ENCODE results near the gene BMPR2.
A peak's percentile ranks its signal among the peaks of the same experiment; 100 is the strongest.
"Not testable (repeated sequence)": the region's sequence is repeated elsewhere in the genome, so short reads cannot be mapped to it uniquely, and the experiment has no call there.

Gene BMPR2

DNA sequence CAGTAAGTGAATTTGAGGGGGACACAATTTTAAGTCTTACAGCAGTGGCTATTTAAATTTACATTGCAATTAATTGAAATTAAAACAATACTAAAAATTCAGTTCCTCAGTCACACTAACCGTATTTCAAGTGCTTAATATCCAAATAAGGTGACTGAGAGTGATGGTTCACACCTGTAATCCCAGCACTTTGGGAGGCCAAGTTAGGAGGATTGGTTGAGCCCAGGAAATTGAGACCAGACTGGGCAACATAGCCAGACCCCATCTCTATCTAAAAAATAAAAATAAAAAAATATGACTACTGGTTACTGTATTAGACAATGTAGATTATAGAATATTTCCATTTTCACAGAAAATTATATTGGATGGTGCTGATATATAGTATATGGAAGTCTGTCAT lies 79.0 kb downstream of the BMPR2 start:
- no peak for DNase-seq

DNA sequence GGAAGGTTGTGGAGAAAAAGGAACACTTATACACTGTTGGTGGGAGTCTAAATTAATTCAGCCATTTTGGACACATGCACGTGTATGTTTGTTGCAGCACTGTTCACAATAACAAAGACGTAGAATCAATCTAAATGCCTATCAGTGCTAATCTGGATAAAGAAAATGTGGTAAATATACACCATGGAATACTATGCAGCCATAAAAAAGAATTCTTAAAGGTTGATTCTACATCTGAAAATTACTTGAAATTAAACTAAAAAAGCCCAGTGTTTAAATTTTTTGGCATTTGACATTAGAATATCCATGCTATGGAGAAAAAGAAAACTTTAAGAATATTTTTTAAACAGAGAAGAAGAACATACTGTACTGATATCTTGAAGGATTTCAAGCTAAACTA lies 84.0 kb downstream of the BMPR2 start:
- no peak for DNase-seq

DNA sequence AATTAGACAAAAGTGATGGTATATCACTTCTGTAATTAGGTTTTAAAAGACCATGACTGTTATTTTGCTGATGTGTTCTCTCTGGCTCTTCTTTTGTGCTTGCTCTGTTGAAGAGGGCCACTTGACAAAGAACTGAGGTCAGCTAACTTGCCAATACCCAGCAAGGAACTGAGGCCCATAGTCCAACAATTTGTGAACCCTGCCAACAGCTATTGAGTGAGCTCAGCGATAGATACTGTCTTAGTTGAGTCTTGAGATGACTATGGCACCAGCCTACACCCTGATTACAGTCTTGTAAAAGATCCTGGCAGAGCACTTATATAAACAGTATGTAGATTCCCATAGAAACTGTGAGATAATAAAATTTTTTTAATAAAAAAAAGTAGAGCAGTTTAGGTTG lies 103.0 kb downstream of the BMPR2 start:
- peak; percentile 8 for DNase-seq

DNA sequence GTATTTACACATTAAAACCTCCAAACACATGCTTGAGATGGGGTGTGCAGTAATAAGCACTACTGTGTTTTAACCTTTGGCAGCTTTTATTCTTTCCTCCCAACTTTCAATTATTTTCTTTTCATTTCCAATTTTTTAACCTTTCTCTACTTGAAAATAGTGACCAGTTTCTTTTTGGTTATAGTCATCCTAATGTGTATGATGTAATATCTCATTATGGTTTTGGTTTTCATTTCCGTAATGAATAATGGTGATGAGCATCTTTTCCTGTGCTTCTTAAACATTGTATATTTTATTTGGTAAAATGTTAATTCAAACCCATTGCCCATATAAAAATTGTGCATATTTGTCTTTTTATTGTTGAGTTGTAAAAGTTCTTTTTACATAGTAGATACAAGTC lies 103.5 kb downstream of the BMPR2 start:
- no peak for DNase-seq

- no peak for DNase-seq
Measured at GRCh38 chr2:202486351-202486750, 110.2 kb downstream of the BMPR2 start.

DNA sequence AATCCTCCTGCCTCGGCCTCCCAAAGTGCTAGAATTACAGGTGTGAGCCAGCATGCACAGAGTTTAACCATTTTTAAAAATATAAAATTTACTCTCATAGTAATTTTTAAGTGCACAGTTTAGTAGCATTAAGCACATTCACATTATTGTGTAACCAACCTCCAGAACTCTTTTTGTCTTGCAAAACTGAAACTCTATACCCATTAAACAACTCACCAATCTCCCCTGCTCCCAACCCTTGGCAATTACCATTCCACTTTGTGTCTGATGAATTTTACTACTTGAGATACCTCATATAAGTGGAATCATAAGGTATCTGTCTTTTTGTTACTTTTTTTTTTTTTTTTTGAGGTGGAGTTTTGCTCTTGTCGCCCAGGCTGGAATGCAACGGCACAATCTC lies 112.5 kb downstream of the BMPR2 start:
- no peak for DNase-seq

DNA sequence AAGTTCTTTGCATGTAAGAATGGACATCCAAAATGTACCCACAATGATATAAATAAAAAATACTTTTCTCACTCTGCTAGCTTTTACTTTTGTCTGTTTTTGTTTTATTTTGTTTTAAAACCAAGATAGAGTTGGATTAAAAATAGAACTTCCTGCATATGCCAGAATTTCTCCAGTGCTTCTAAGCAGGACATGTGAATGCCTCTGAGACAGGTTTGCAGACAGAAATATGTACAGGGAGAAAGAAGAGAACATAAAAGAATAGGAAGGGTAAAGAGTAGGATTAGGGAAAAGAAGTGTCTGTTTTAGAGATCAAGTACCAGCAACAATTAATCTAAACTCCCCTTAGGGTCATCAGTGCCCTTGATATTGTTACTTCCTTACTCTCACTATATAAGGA lies 114.4 kb downstream of the BMPR2 start:
- DNase-seq, result no peak

DNA sequence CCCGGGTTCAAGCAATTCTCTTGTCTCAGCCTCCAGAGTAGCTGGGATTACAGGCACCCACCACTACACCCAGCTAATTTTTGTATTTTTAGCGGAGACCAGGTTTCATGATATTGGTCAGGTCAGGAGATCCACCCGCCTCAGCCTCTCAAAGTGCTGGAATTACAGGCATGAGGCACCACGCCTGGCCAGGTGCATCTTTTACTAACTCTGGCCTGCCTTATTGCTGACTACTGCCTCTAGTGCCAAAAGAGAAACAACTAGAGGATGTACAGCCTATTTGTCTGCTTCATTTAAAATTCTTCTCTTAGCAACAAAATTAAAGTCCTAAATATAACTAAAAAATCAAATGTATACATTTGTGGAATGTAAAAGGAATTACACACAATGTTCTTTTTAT lies 115.4 kb downstream of the BMPR2 start:
- peak; percentile 16 for DNase-seq

DNA sequence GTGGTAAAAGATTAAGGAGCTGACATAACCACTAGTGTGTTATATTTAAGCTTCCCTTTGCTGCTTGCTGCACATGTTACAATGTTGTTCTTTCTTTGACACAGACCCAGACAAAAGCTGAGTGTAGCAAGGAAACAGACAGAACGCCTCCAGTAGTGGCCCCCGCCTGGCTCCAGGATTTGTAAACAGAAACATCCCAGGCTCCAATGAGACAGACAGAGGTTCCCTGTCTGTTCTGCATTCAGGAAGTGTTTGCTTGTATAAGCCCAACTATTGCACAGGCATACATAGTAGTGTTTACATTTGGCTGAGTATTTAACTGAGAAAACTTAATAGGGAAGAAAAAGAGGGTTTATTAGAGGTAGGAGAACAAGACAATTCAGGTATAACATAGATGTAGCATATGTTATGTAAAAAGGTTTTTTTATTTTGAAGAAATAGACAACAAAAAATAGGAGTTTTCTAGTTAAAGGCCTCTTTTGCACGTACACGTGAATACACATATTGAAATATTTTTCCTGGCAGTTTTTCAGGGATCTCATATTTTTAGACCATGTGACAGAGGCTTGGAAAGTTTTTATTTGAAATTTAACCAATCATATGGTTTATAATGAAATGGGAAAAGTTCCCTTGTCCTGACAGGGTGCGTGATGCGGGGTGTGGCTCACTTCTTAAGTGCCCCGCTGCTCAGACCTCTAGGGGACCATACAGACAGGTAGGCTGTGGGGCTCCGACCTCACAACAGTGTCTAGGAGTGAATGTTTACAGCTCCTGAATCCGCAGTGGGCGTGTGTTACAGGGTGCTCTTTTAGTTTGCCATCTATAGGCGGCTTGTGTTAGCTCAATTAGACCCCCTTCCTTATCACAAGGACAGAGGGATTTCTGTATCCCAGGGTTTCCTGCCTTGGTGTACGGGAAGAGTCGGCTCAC lies 118.4 kb downstream of the BMPR2 start:
- peak; percentile 90 for DNase-seq

DNA sequence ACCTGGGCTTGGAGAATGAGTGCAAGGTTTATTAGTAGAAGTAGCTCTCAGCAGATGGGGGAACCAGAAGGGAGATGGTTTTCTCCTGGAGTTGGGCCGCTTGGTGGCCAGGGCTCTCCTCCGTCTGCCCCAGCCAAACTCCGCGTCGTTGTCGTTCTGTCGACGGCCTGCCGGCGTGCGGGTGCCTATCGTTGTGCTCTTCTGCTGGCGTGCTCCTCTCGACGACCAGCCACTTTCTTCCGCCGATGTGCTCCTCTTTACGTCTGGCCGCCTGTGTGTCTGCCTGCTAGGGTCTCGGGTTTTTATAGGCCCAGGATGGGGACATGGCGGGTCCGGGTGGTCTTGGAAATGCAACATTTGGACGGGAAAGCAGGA lies 119.1 kb downstream of the BMPR2 start:
- no peak for DNase-seq

DNA sequence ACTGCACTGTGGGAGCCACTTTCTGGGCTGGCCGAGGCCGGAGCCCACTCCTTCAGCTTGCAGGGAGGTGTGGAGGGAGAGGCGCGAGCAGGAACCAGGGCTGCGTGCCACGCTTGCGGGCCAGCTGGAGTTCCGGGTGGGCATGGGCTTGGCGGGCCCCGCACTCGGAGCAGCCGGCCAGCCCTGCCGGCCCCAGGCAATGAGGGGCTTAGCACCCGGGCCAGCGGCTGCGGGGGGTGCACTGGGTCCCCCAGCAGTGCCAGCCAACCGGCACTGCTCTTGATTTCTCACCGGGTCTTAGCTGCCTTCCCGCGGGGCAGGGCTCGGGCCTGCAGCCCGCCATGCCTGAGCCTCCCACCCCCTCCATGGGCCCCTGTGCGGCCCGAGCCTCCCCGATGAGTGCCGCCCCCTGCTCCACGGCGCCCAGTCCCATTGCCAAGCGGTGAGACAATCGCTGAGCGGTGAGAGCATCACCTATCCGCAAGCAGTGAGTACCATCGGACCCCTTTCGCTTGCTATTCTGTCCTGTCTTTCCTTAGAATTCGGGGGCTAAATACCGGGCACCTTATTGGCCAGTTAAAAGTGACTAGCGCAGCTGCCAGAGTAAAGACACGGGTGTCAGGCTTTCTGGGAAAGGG lies 120.8 kb downstream of the BMPR2 start:
- not testable (repeated sequence) for DNase-seq

DNA sequence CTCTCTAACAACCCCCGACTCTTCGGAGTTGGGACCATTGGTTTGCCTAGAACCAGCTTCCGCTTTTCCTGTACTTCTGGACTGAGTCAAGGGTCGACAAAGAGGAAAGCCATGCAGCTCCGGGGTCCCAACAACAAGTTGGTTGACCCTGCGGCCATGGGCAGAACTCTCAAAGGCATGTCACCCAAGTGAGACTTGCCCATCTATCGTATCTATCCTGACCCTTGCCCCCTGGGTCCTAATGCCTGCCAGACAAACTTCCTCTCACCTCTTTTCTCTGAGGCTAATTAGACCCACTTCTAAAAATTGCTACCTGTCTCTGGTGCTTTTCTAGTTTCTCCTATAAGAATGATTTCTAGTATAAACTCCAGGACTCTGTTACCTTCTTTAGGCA lies 121.3 kb downstream of the BMPR2 start:
- DNase-seq, result not testable (repeated sequence)

- not testable (repeated sequence) for DNase-seq
Measured at GRCh38 chr2:202499841-202500240, 123.7 kb downstream of the BMPR2 start.

- DNase-seq, result not testable (repeated sequence)
Measured at GRCh38 chr2:202503276-202503675, 127.1 kb downstream of the BMPR2 start.

DNA sequence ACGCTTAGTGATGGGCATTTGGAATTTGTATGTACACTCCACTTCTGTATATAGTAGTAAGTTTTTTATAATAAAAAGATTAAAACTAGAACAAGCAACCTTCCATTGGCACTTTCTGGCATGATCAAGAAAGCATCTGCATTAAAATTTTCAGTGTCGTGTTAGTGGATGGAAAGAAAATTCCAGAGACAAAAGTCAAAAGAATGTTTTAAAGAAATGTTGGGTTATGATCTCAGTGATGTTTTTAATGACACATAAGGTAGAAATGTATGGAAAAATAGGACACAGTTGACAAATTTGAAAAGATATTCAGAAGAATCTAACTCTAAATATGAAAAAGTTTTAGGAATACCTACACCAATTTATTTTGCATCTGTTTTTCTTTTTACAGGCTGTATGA lies 132.6 kb downstream of the BMPR2 start:
- DNase-seq, result no peak

- DNase-seq, result no peak
Measured at GRCh38 chr2:202510911-202511310, 134.8 kb downstream of the BMPR2 start.

GRCh38 chr2:202512176-202512575 lies 136.0 kb downstream of the BMPR2 start:
- DNase-seq, result no peak

GRCh38 chr2:202514732-202515131 lies 138.6 kb downstream of the BMPR2 start:
- no peak for DNase-seq

GRCh38 chr2:202519453-202519852 lies 143.3 kb downstream of the BMPR2 start:
- no peak for DNase-seq

GRCh38 chr2:202521470-202521869 lies 145.3 kb downstream of the BMPR2 start:
- no peak for DNase-seq

DNA sequence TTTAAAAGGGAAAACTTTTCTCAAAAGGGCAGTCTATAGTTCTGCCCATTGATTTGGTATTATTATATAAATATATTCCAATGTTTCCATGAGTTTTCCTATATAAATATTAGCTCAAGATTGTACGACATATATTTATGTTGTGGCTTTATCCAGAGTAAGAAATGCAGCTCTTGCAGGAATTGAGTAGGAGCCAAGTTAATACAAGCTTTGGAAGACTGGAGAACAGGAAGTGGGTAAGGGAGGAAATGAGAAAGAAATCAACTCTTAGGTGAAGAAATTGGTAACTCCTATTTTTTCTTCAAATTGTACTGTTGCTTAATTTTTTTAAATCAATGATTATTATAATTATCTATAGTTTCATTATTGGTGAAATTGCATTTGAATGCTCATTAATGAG lies 153.3 kb downstream of the BMPR2 start:
- peak; percentile 16 for DNase-seq

DNA sequence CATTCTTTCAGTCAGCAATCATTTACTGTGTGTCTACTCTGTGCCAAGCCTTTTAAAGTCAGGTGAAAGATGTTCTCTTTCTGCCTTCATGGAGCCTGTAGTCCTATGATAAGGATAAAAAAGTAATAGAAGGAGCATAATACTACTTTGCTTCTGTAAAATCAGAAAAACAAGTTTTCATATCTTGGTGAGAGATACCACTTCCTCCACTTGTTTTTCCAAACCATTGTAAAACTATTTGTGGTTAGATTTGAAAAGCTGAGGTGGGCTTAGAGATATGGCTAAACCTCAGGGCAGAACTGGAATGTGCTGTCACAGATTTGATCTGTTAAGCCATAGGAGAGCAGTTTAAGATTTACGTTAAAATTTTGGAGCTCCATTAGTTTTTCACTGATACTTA lies 153.9 kb downstream of the BMPR2 start:
- peak; percentile 35 for DNase-seq

- DNase-seq, result not testable (repeated sequence)
Measured at GRCh38 chr2:202535290-202535689, 159.2 kb downstream of the BMPR2 start.

DNA sequence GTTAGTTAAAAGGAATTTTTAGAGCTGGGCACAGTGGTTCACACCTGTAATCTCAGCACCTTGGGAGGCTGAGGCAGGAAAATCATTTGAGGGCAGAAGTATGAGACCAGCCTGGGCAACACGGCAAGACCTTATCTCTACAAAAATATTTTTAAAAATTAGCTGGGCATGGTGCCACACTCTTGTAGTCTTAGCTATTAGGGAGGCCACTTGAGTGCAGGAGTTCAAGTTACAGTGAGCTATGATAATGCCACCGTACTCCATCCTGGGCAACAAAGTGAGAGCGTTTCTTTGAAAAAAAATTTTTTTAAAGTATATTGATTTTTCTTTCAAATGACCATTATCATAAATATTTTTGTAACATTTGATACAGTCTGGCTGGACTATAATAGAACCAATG lies 165.0 kb downstream of the BMPR2 start:
- DNase-seq, result no peak

DNA sequence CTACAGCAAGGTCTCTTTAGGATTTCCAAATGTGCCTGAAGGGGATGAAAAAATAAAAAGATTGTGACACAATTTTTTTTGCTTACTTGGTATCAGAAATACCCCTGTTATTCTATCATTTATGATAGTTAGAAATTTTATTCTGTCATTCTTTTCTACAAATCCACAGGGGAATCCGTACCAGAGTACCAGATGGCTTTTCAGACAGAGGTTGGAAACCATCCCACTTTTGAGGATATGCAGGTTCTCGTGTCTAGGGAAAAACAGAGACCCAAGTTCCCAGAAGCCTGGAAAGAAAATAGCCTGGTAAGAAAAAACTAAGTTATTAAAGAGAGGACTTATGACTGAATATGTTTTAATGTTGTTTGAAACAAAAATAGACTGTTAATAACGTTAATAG lies 166.0 kb downstream of the BMPR2 start:
- DNase-seq, result no peak
